M059J (cell line): Measurements from ENCODE around the gene ANKRD13B. TPM values are rescaled to one million over a fixed set of nuclear protein-coding genes. Genes with fewer than 3 reads are reported as not detected.

ENCODE experiments used
- DNase-seq: peaks from one replicate; pipeline ENCODE4 v3.0.0-alpha.2; 2012; ENCODE audit warnings: low read depth
- total RNA-seq: library from RNA; depleted of rRNA; stranded (reverse); fragments of >200 nt; shearing (Covaris generic); gene quantifications from 2 replicates; pipeline ENCODE4 v1.2.3, GENCODE V29; 2014

Gene ANKRD13B
- total RNA-seq, 1 experiment from 2014 or later, result 3.3 TPM

- DNase-seq, result no peak
Observed at GRCh38 chr17:29594519-29595090, 1.7 kb downstream of the ANKRD13B start.

DNA sequence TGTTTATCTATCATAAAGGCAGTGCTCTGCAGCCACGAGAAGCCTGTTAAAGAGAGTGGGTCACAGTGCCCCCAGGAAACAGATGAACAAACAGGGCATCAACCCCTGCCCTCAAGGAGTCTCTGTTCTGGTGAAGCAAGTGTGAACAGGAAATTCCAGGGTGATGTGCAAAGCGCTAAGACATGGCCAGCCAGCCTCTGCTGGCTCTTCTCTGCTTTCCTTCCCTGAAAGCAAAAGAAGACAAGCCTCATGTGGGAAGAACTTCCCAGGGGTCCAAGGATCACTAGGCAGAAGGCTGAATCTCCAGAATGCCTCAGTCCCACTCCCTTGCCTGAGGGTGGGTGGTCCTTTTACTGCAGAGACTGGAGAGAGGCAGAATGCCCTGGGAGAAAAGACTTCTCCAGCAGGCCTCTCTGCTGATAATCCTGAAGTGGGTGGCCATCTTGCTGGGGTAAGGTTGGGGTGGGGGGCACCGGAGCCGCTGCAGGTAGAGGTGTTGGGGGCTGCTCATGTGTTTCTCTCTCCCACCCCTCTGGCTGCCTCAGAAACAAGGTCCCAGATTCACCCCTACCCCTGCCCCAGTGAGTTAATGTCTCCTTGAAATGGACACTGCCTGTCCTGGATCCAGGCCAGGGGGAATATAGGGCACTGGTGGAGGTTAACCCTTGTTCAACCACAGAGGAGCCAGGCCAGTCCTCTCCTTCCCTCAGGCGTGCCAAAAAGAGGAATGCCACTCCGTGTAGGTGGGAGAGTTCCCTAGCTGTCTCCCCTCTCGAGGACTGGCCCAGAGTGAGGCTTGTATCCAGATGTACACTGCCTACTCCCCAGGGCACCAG, 2.4 kb downstream of the ANKRD13B start:
- no peak for DNase-seq

- DNase-seq, result no peak
Observed at GRCh38 chr17:29595943-29596774, 3.2 kb downstream of the ANKRD13B start.

DNA sequence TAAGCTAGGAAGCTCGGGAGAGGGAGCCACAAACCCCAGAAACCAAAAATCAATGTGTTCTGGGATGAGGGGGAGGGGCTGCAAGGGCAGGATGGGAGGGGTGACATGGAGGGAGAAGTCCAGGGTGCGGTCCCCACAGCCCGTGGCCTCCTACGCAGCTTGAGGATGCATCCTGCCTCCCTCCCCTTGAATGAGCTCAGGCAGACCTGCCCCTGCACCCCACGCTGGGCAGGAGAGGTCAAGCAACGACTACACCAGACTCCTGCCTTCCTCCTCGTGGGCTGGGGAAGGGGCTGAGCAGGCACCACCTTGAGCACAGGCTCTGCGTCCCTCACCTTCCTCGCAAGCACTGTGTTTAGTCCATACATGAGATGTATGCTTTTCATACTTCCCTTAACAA, 3.9 kb downstream of the ANKRD13B start:
- DNase-seq, result no peak

GRCh38 chr17:29597361-29598172, 4.6 kb downstream of the ANKRD13B start:
- DNase-seq, result no peak

GRCh38 chr17:29603109-29603674, 10.3 kb downstream of the ANKRD13B start:
- DNase-seq, result no peak

DNA sequence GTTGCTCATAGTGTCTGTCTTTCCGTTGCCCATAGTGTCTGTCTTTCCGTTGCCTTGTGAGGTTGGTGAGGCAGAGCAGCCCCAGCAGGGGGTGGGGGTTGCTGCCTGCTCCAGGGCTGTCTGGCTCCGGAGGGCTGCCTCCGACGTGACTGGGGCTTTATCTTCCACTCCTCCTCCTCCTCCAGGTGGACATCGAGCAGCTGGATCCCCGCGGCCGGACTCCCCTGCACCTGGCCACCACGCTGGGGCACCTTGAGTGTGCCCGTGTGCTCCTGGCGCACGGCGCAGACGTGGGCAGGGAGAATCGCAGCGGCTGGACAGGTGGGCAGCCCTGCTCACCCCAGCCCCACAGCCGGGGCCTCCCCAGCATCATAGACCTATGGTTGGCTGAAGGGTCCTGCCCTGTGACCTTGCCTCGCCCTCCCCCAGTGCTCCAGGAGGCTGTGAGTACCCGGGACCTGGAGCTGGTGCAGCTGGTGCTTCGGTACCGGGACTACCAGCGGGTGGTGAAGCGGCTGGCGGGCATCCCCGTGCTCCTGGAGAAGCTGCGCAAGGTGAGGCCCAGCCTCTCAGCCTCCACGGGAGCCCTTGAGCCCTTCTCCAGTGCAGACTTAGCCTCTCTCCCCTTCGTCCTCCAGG, 14.7 kb downstream of the ANKRD13B start:
- no peak for DNase-seq

DNA sequence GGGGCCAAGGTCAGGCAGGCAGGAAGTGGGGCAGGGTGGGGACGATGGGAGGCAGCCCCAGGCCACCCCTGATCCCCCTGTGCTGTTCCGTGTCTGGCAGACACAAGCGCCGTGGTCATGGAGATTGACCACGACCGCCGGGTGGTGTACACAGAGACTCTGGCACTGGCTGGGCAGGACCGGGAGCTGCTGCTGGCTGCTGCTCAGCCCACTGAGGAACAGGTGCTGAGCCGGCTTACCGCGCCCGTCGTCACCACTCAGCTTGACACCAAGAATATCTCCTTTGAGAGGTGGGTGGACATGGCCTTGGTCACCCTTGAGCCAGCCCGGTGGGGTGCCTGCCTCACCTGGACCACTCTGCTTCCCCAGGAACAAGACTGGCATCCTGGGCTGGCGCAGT, 16.1 kb downstream of the ANKRD13B start:
- DNase-seq, result no peak

GRCh38 chr17:29610395-29610794, 17.5 kb downstream of the ANKRD13B start:
- DNase-seq, result no peak

DNA sequence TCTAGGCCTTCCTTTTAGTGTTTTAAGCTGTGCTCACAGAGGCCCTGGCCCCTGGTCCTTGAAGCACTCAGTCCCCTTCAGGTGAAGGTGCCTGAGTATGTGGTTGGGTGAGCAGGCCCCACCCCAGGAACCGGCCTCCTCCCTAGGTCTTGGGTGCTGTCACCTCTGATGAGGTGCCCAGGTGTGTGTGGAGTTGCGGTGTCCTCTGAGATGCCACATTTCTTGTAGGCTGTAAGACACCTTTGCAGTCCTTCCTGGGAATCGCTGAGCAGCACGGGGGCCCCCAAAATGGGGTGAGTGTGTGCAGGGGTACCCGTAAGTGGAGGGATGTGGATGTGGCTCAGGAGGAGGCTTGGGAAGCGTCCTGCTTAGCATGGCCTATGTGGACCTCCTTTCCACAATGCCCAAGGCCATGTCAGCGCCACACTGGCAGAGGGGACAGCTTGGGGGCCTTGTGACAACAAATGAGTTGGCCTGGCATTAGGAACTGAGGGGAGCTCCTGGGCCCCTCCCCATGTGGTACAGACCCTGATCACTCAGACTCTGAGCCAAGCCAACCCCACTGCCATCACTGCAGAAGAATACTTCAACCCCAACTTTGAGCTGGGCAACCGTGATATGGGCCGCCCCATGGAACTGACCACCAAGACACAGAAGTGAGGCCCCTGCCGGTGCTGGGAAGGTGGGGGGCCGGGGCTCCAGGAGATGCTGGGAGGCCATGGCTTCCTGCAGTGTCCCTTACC, 18.6 kb downstream of the ANKRD13B start:
- DNase-seq, result no peak

DNA sequence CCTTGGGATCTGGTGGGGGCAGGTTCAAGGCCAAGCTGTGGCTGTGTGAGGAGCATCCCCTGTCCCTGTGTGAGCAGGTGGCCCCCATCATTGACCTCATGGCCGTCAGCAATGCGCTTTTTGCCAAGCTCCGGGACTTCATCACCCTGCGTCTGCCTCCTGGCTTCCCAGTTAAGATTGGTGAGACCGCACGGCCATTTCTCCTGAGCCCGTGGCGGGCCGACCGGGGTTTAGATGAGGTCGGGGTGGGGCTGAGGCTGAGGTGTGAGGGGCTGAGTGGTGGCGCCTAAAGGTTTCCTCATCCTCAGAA, 19.1 kb downstream of the ANKRD13B start:
- no peak for DNase-seq

- DNase-seq, result no peak
Observed at GRCh38 chr17:29612404-29613280, 19.7 kb downstream of the ANKRD13B start.

GRCh38 chr17:29613352-29613837, 20.5 kb downstream of the ANKRD13B start:
- no peak for DNase-seq

GRCh38 chr17:29613856-29614255, 20.9 kb downstream of the ANKRD13B start:
- no peak for DNase-seq

DNA sequence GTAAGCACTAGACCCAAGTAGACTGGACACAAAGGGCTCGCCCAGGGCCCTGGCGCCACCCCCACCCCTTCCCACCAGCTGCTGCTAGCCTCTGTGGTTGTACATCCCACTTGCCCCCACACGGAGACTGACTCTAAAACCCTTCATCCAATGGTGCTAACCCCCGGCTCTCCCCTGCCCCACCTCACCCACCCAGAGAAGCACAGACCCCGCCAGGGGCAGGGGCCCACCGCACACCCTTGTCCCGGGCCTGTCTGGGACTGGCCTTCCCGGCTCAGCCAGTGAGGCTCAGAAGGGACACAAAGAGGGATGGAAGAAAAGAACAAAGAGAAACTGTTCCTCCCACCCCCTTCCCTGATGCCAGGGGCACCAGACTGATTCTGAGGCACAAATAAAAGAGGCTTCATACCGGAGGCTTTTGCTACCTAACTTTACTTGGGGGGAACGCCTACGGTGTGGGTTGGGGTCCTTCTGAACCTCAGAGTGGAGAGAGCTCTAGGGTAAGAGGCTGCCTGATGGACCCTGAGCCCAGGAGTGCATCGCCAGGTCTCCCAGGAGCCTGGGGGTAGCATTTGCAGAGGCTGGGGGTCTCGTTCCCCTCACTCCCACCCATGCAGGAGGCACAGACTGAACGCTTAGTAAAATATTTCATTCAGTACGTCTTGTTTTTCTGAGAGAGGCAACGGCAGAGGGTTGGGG, 21.6 kb downstream of the ANKRD13B start:
- no peak for DNase-seq

- DNase-seq, result no peak
Observed at GRCh38 chr17:29615048-29615385, 22.1 kb downstream of the ANKRD13B start.

DNA sequence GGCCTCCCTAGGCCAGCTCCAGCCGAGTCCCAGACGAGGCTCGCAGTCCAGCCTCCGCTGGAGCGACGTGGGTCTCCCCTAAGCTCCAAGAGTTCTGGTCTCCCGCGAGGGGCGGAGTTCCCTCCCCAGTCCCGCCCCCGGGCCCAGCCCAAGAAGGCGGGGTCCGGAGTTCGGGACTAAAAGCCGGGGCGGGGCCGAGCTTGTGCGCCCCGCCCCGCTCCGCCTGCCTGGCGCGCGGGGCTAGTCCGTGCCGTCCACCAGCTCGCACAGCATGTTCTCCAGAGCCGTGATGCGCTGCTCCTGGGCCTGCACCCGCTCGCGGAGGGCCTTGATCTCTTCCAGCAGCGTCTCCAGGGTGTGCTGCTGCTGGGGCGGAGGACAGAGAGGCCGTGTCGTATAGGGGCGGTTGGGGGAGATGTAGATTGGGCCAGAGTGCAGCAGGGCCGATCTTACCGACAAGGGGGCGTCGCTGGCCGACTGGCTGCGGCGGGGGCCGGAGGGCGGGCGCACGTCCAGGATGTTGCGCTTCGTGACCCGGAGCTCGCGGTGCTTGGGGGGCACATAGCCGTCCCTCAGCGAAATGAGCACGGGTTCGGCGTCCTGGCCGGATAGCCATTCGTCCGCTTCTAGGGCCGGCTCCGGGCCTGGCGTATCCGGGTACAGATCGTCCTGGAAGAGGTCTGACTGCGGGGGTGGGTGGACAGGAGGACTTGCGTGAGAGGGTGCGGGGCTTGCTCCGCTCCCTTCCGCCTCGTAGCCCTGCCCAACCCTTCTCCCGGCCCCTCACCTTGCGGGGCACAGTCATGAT, 22.8 kb downstream of the ANKRD13B start:
- DNase-seq, result no peak
